Karpas-422 (cell line): ENCODE results near the gene ERBB2. TPM values are rescaled to one million over a fixed set of nuclear protein-coding genes. Genes with fewer than 3 reads are reported as not detected.
A peak's percentile ranks its signal among the peaks of the same experiment; 100 is the strongest.

Experiments used
- DNase-seq: peaks from one replicate; pipeline ENCODE4 v3.0.0-alpha.2; 2015
- H2AFZ ChIP-seq: fragments of 200-600 bp; sonication (generic); 2 replicates; pipeline ENCODE4 v1.6.1; 2014; ENCODE audit warnings: antibody characterized with exemption, low read length, mixed read lengths
- H3K27ac ChIP-seq: fragments of 200-600 bp; sonication (generic); 2 replicates; pipeline ENCODE4 v1.5.1; 2014; ENCODE audit warnings: mild to moderate bottlenecking, low read length, moderate library complexity
- H3K27me3 ChIP-seq: fragments of 200-600 bp; sonication (generic); 2 replicates; pipeline ENCODE4 v1.6.1; 2014; ENCODE audit warnings: low read length, mixed read lengths
- H3K36me3 ChIP-seq: fragments of 200-600 bp; sonication (generic); 2 replicates; pipeline ENCODE4 v1.6.1; 2014; ENCODE audit warnings: low read length, mixed read lengths; ENCODE audit not compliant: insufficient read depth
- H3K4me1 ChIP-seq: fragments of 200-600 bp; sonication (generic); 2 replicates; pipeline ENCODE4 v1.6.1; 2014; ENCODE audit warnings: mild to moderate bottlenecking, low read length, mixed read lengths
- H3K4me2 ChIP-seq: fragments of 200-600 bp; sonication (generic); 2 replicates; pipeline ENCODE4 v1.6.1; 2014; ENCODE audit warnings: low read length, low read depth, mild to moderate bottlenecking; ENCODE audit not compliant: poor library complexity, severe bottlenecking
- H3K4me3 ChIP-seq: fragments of 200-600 bp; sonication (generic); 2 replicates; pipeline ENCODE4 v1.5.1; 2014; ENCODE audit warnings: mild to moderate bottlenecking, antibody characterized with exemption, low read length, mixed read lengths
- H3K79me2 ChIP-seq: fragments of 200-600 bp; sonication (generic); 2 replicates; pipeline ENCODE4 v1.6.1; 2014; ENCODE audit warnings: mild to moderate bottlenecking, low read length, mixed read lengths
- H3K9ac ChIP-seq: fragments of 200-600 bp; sonication (generic); 2 replicates; pipeline ENCODE4 v1.6.0; 2014; ENCODE audit warnings: low read length
- H3K9me2 ChIP-seq: fragments of 200-600 bp; sonication (generic), shearing (Covaris generic); replicated peaks from 2 replicates; pipeline ENCODE4 v1.6.0; 2014; ENCODE audit warnings: mild to moderate bottlenecking, low read length, moderate library complexity; ENCODE audit not compliant: insufficient read depth
- H3K9me3 ChIP-seq: fragments of 300-700, 200-600 bp; sonication (generic); 2 replicates; pipeline ENCODE4 v1.6.1; 2014; ENCODE audit warnings: low read length, mixed read lengths
- H4K20me1 ChIP-seq: fragments of 200-600 bp; sonication (generic); 2 replicates; pipeline ENCODE4 v1.6.1; 2014; ENCODE audit warnings: mild to moderate bottlenecking, antibody characterized with exemption, low read length, low read depth; ENCODE audit not compliant: insufficient read depth
- total RNA-seq: library from RNA; depleted of rRNA; stranded (reverse); fragments of >200 nt; shearing (Covaris generic); gene quantifications from 2 replicates; pipeline ENCODE4 v1.2.3, GENCODE V29; 2014; ENCODE audit warnings: low replicate concordance; rRNA removed

ERBB2 gene
- 7.3 and 10.9 TPM in 2 replicates for total RNA-seq

GRCh38 chr17:39699818-39700147, at the start of gene ERBB2:
ERBB2 (plus strand) TSS chr17:39700064; CDS start chr17:39700239, 175 bp downstream.
- Histone ChIP-seq H3K27ac (no peak within 1 kb of the TSS), H3K9ac (no peak within 1 kb of the TSS), H3K4me1 (no peaks in the 10 kb centered on the region), H3K9me2 (no peaks in the 10 kb centered on the region), H4K20me1 (no peaks in the 10 kb centered on the region), H3K4me3 (no peak within 1 kb of the TSS), H3K9me3 (no peaks in the 10 kb centered on the region), H3K27me3 (no peaks in the 10 kb centered on the region), H3K79me2 (no peaks in the 10 kb centered on the region), H2AFZ (no peak within 1 kb of the TSS), H3K36me3 (no peaks in the 10 kb centered on the region), H3K4me2 (no peak within 1 kb of the TSS)
- DNase-seq = no peak

GRCh38 chr17:39650121-39650579, 49.7 kb upstream of the ERBB2 start:
- H3K4me2 ChIP-seq = no peak overlapping the region
- peaks cover 51% of the 10 kb centered on the region for H3K79me2 ChIP-seq
- no peak overlapping the region for H3K9ac ChIP-seq
- H2AFZ ChIP-seq = no peak overlapping the region
- H3K27me3 ChIP-seq = no peaks in the 10 kb centered on the region
- no peaks in the 10 kb centered on the region for H3K4me1 ChIP-seq
- no peaks in the 10 kb centered on the region for H3K9me3 ChIP-seq
- no peak overlapping the region for H3K27ac ChIP-seq
- H3K36me3 ChIP-seq = no peaks in the 10 kb centered on the region
- no peak overlapping the region for H3K4me3 ChIP-seq
- no peak for DNase-seq
- H4K20me1 ChIP-seq = peaks cover 13% of the 10 kb centered on the region
- H3K9me2 ChIP-seq = no peaks in the 10 kb centered on the region

DNA sequence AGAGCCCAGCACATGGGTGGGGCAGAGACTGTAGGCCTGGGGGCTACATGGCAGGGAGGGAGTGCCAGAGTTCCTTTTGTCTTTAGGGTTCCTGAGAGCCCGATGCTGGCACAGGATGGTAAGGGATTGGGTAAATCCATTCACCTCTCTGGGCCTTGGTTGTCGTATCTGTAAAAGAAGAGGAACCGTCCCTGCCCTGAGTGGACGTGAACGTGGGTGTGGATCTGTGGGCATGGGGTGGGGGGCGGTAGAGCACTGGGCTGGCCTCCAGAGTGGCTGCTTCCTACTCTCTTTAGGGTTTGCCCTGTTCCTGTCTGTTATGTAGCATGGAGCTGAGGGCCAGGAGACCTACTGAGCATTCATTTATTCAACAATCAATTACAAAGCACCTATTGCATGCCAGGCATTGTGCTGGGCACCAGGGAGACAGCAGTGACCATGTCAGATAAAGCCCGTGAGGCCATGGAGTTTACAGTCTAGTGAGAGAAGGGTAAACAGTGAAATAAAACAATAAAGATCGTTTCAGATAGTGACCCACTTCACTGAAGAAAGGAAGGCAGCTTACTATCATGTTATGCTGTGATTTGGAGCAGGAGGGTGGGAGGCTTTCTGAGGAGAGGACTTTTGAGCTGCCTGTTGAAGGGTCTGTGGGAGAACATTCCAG, 47.8 kb upstream of the ERBB2 start:
- no peaks in the 10 kb centered on the region for H3K36me3 ChIP-seq
- H3K4me3 ChIP-seq = no peak overlapping the region
- H2AFZ ChIP-seq = no peak overlapping the region
- no peaks in the 10 kb centered on the region for H3K9me3 ChIP-seq
- no peaks in the 10 kb centered on the region for H3K27me3 ChIP-seq
- no peak overlapping the region for H3K9ac ChIP-seq
- H3K9me2 ChIP-seq = no peaks in the 10 kb centered on the region
- H3K4me1 ChIP-seq = no peaks in the 10 kb centered on the region
- H3K27ac ChIP-seq = no peak overlapping the region
- no peak for DNase-seq
- H4K20me1 ChIP-seq = peaks cover 9% of the 10 kb centered on the region
- H3K4me2 ChIP-seq = no peak overlapping the region
- peaks cover 38% of the 10 kb centered on the region for H3K79me2 ChIP-seq

DNA sequence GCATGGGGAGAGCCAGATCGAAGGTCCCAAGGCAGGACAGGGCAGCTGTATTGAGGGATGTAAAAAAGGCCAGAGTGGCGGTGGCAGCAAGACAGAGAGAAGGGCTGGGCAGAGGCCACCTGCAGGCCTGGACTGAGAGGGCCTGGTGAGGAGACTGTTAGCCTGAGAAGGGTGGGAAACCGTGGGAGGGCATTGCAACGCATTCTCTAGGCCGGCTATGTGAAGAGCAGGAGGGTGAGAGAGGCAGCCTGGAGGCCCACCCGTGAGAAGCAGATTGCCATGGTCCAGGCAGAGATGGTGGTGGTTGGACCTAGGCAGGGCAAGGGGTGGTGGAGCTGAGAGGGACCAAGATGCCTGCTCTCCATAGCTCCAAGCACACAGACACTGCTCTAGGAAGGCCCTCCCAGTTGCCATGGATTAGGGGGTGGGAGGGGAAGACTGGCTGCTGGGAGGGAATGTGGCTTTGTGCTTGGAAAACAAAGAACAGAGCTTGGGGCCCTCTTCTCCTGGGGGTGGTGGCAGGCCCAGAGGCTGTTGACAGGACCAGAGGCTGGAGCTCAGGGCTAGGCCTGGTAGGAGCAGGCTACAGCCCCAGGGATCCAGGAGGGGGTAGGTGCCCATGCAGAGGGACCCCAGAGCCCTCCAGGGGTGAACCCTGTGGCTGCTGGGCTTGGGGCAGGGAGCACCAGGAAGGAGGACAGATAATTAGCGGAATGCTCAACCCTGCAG, 47.1 kb upstream of the ERBB2 start:
- no peak overlapping the region for H3K4me3 ChIP-seq
- no peak for DNase-seq
- H4K20me1 ChIP-seq = peaks cover 9% of the 10 kb centered on the region
- peaks cover 38% of the 10 kb centered on the region for H3K79me2 ChIP-seq
- no peak overlapping the region for H3K4me2 ChIP-seq
- H3K27ac ChIP-seq = no peak overlapping the region
- H3K36me3 ChIP-seq = no peaks in the 10 kb centered on the region
- no peak overlapping the region for H3K9ac ChIP-seq
- no peaks in the 10 kb centered on the region for H3K27me3 ChIP-seq
- H3K4me1 ChIP-seq = no peaks in the 10 kb centered on the region
- H3K9me3 ChIP-seq = no peaks in the 10 kb centered on the region
- H2AFZ ChIP-seq = no peak overlapping the region
- H3K9me2 ChIP-seq = no peaks in the 10 kb centered on the region

DNA sequence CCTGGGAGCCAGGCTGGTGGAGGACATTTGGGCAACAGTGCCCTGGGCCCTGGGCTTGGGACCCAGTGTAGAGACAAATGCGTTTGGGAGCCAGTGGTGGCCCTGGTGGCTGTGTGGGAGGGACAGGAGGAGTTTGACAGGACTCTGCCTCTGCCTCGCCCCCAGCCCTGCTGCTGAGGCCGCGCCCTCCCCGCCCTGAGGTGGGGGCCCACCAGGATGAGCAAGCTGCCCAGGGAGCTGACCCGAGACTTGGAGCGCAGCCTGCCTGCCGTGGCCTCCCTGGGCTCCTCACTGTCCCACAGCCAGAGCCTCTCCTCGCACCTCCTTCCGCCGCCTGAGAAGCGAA, 46.6 kb upstream of the ERBB2 start:
- H4K20me1 ChIP-seq = peaks cover 9% of the 10 kb centered on the region
- H3K9me2 ChIP-seq = no peaks in the 10 kb centered on the region
- H2AFZ ChIP-seq = no peak overlapping the region
- no peaks in the 10 kb centered on the region for H3K27me3 ChIP-seq
- no peak overlapping the region for H3K9ac ChIP-seq
- H3K4me2 ChIP-seq = no peak overlapping the region
- H3K9me3 ChIP-seq = no peaks in the 10 kb centered on the region
- no peak overlapping the region for H3K27ac ChIP-seq
- no peak overlapping the region for H3K4me3 ChIP-seq
- no peaks in the 10 kb centered on the region for H3K4me1 ChIP-seq
- H3K36me3 ChIP-seq = no peaks in the 10 kb centered on the region
- DNase-seq = no peak
- peaks cover 38% of the 10 kb centered on the region for H3K79me2 ChIP-seq

GRCh38 chr17:39653662-39654331, 46.1 kb upstream of the ERBB2 start:
- Histone ChIP-seq H3K27ac (no peak overlapping the region), H3K4me1 (no peaks in the 10 kb centered on the region), H4K20me1 (peaks cover 9% of the 10 kb centered on the region), H3K9ac (no peak overlapping the region), H3K79me2 (peaks cover 33% of the 10 kb centered on the region), H3K27me3 (no peaks in the 10 kb centered on the region), H3K36me3 (no peaks in the 10 kb centered on the region), H3K9me3 (no peaks in the 10 kb centered on the region), H2AFZ (no peak overlapping the region), H3K9me2 (no peaks in the 10 kb centered on the region), H3K4me3 (no peak overlapping the region), H3K4me2 (no peak overlapping the region)
- DNase-seq = peak; percentile 92

GRCh38 chr17:39655105-39655504, 44.8 kb upstream of the ERBB2 start:
- no peaks in the 10 kb centered on the region for H3K36me3 ChIP-seq

DNA sequence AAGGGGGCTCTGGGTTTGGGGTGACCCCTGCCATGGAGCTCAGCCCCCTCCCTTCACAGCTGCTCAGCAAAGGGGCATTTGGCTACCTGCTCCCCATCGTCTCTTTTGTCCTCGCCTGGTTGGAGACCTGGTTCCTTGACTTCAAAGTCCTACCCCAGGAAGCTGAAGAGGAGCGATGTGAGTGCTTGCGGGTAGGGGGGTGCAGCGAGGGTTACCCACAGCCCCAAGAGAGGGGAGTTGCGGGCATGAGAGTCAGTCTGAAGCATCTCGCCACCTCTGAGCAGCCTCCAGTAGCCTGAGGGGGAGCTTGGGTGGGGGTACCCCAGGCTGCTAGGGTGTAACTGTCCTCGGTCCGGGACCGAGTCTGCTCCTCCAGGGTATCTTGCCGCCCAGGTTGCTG, 41.5 kb upstream of the ERBB2 start:
- no peak overlapping the region for H3K9ac ChIP-seq
- peaks cover 15% of the 10 kb centered on the region for H3K79me2 ChIP-seq
- peaks cover 2% of the 10 kb centered on the region; the same call in 1 of the 2 replicates for H3K4me1 ChIP-seq
- no peak overlapping the region for H3K4me3 ChIP-seq
- no peaks in the 10 kb centered on the region for H3K9me2 ChIP-seq
- H3K4me2 ChIP-seq = no peak overlapping the region
- H3K27me3 ChIP-seq = no peaks in the 10 kb centered on the region
- H3K9me3 ChIP-seq = no peaks in the 10 kb centered on the region
- DNase-seq = no peak
- H3K36me3 ChIP-seq = no peaks in the 10 kb centered on the region
- no peak overlapping the region for H3K27ac ChIP-seq
- H4K20me1 ChIP-seq = peaks cover 8% of the 10 kb centered on the region
- no peak overlapping the region for H2AFZ ChIP-seq

More at GRCh38 chr17:39655105-39655504, 44.8 kb upstream of the ERBB2 start:
- Histone ChIP-seq H3K27me3 (no peaks in the 10 kb centered on the region), H3K79me2 (peaks cover 30% of the 10 kb centered on the region), H3K4me2 (no peak overlapping the region), H3K4me3 (no peak overlapping the region), H2AFZ (no peak overlapping the region), H3K9me3 (no peaks in the 10 kb centered on the region), H3K9me2 (no peaks in the 10 kb centered on the region), H4K20me1 (peaks cover 9% of the 10 kb centered on the region), H3K27ac (no peak overlapping the region), H3K9ac (no peak overlapping the region), H3K4me1 (peaks cover 2% of the 10 kb centered on the region; the same call in 1 of the 2 replicates)
- no peak for DNase-seq
